K562 (cell line): ENCODE measurements around the gene PKDCC.

ENCODE experiments used
- NRF1 ChIP-seq, 2 experiments: fragments of 450-650 bp; IDR thresholded peaks in 1 of 2; conservative IDR thresholded peaks in 1 of 2; 2 replicates each; pipeline ENCODE4 v1.6.1; 2014; ENCODE audit warnings: mild to moderate bottlenecking in 2 of 2
- TF ChIP-seq, protein P1 (sequence below), 2 experiments: fragments of 450-650 bp; formaldehyde crosslinking in 1 of 2; IDR thresholded peaks; 2 replicates each; pipeline versions ENCODE4 v1.4.0 to v1.6.1; 2014 to 2020; ENCODE audit warnings: mild to moderate bottlenecking in 2 of 2, borderline replicate concordance in 1 of 2, low read depth in 1 of 2

- TF ChIP-seq, protein P1, sequence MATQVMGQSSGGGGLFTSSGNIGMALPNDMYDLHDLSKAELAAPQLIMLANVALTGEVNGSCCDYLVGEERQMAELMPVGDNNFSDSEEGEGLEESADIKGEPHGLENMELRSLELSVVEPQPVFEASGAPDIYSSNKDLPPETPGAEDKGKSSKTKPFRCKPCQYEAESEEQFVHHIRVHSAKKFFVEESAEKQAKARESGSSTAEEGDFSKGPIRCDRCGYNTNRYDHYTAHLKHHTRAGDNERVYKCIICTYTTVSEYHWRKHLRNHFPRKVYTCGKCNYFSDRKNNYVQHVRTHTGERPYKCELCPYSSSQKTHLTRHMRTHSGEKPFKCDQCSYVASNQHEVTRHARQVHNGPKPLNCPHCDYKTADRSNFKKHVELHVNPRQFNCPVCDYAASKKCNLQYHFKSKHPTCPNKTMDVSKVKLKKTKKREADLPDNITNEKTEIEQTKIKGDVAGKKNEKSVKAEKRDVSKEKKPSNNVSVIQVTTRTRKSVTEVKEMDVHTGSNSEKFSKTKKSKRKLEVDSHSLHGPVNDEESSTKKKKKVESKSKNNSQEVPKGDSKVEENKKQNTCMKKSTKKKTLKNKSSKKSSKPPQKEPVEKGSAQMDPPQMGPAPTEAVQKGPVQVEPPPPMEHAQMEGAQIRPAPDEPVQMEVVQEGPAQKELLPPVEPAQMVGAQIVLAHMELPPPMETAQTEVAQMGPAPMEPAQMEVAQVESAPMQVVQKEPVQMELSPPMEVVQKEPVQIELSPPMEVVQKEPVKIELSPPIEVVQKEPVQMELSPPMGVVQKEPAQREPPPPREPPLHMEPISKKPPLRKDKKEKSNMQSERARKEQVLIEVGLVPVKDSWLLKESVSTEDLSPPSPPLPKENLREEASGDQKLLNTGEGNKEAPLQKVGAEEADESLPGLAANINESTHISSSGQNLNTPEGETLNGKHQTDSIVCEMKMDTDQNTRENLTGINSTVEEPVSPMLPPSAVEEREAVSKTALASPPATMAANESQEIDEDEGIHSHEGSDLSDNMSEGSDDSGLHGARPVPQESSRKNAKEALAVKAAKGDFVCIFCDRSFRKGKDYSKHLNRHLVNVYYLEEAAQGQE (IDR thresholded peaks at IDR 0.05; ENCODE audit: borderline replicate concordance): no peak
- TF ChIP-seq, protein P1 (CRISPR knock-in tag; IDR thresholded peaks at IDR 0.05; ENCODE audit: low read depth): no peak
- TF ChIP-seq NRF1 (conservative IDR thresholded peaks at IDR 0.05 in 1 of 2, IDR thresholded peaks at IDR 0.05 in 1 of 2): no peak; a peak in 1 of 4 replicates
These were observed at the start of gene PKDCC for GRCh38 chr2:42047488-42048298.
